Activated CD4-positive, CD25-positive, alpha-beta regulatory T cell treated with anti-CD3 and anti-CD28 coated beads, Interleukin-2, amount 50 U/mL, for 16 hours (primary cell): ENCODE results near the gene OR5M8.

Experiments
- DNase-seq: peaks from one replicate; pipeline ENCODE4 v3.0.0-alpha.2; 2020; ENCODE audit warnings: low read depth, low spot score

Gene OR5M8

GRCh38 chr11:56491270-56491669 lies at the start of gene OR5M8:
OR5M8 (minus strand) TSS chr11:56491370; CDS start chr11:56491370, 0 bp downstream.
- no peak for DNase-seq

- DNase-seq, result no peak
Measured at GRCh38 chr11:56533054-56533740, 42.0 kb upstream of the OR5M8 start.

- no peak for DNase-seq
Measured at GRCh38 chr11:56531856-56532255, 40.7 kb upstream of the OR5M8 start.

GRCh38 chr11:56522008-56522407 lies 30.8 kb upstream of the OR5M8 start:
- DNase-seq, result no peak

GRCh38 chr11:56513280-56513679 lies 22.1 kb upstream of the OR5M8 start:
- DNase-seq, result no peak

- DNase-seq, result no peak
Measured at GRCh38 chr11:56509439-56509838, 18.3 kb upstream of the OR5M8 start.

- DNase-seq, result no peak
Measured at GRCh38 chr11:56497010-56497409, 5.8 kb upstream of the OR5M8 start.

GRCh38 chr11:56495117-56495516 lies 3.9 kb upstream of the OR5M8 start:
- no peak for DNase-seq

- DNase-seq, result no peak
Measured at GRCh38 chr11:56486801-56487200, 4.4 kb downstream of the OR5M8 start.

- no peak for DNase-seq
Measured at GRCh38 chr11:56474729-56475235, 16.4 kb downstream of the OR5M8 start.

- no peak for DNase-seq
Measured at GRCh38 chr11:56473252-56473651, 17.9 kb downstream of the OR5M8 start, which contains the start of gene OR5M3. OR5M3 (minus strand) TSS chr11:56473352; CDS start chr11:56470497, 2,855 bp downstream.

GRCh38 chr11:56457076-56457475 lies 34.1 kb downstream of the OR5M8 start:
- no peak for DNase-seq

GRCh38 chr11:56453521-56453920 lies 37.6 kb downstream of the OR5M8 start:
- DNase-seq, result no peak
